Globus pallidus (tissue), 1 donor: ENCODE data around the gene ITCH.

Experiments
- DNase-seq: peaks from one replicate; pipeline ENCODE4 v3.0.0-alpha.2; 2015; ENCODE audit warnings: low spot score

The ITCH gene

DNA sequence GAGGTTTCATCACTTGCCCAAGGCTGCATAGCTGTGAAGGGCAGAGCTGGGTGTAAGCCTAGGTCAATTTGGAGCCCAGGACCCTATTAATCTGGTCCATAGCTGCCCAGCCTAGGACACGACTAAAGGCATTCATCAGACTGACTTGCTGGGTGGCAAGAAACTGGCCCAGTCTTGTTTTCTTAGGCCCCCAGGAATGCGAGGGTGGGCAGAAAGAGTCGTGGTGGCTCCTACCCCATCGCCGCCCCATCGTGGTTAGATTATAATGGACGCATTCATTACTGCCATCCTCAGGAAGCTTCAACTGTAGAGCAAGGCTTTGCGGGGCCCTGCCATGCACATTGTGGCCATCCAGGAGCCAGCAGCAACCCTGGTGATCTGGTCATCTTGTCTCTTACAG lies 169.2 kb downstream of the ITCH start:
- peak; percentile 38 for DNase-seq

DNA sequence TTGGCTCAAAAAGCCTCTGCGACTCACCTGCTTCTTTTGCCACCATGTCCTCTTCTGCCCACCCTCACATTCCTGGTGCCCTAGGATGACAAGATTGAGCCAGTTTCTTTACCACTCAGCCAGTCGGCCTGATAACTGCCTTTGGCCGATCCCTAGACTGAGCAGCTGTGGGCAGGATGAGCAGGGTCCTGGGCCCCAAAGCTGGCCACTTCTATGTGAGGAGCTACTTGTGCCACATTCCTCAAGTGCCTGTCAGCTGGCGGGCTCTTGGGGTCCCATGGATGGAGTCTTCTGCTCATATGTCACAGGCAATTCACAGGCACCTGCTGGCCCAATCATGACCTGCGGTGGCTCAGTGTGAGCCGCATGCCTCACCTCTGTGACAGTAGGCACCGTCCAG lies 169.7 kb downstream of the ITCH start:
- DNase-seq: no peak

DNA sequence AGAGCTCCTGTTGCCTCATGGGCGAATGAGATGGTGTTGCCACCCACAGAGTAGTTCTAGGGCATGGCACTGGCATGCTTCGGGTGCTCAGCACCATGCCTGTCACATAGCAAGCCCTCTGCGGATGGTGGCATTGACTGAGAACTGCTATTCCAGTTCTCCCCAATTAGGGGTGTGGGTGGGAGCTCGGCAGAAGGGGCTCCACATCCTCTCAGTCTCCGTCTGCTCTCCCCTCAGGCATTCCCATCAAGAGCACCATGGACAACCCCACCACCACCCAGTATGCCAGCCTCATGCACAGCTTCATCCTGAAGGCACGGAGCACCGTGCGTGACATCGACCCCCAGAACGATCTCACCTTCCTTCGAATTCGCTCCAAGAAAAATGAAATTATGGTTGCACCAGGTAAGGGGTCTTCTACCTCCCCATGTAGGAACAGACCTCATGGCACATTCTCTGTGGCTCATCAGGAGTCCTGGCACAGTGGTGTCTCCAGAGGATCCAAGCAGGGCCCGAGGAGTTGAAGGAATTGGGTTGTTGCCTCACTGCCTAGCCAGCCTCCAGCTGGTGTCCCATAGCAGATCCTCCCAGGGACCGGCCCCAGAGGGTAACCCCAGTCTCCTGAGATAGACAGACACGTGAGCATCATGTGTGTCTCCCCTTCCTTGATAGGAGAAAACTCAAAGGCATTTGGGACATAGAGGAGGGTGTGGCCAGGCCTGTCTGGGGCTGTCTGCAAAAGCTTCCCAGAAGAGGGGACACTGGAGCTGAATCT lies 171.5 kb downstream of the ITCH start:
- no peak for DNase-seq

DNA sequence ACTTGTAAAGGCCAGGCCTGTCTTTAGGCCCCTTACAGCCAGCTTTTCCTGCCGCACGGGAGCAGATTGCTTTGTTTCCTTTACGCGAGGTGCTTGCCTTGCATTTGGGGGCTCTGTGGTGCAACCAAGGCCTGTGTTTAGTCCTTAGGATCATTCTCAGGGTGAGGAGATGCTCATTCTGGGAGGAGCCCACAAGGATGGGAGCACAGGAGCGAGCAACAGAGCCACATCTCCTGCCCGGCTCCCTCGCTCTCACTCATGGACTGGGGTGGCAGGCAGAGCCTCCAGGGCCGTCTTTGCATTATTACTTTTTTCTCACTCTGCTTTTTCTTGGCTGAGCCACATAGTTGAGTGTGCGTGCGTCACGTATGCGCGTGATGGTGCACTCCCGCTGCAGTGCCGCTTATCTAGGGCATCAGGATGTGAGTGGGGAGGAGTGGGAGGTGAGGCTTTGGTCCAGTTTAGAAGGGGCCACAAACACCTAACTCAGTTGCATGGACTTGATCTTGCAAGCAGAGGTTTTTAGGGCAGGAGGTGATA lies 172.3 kb downstream of the ITCH start:
- no peak for DNase-seq

DNA sequence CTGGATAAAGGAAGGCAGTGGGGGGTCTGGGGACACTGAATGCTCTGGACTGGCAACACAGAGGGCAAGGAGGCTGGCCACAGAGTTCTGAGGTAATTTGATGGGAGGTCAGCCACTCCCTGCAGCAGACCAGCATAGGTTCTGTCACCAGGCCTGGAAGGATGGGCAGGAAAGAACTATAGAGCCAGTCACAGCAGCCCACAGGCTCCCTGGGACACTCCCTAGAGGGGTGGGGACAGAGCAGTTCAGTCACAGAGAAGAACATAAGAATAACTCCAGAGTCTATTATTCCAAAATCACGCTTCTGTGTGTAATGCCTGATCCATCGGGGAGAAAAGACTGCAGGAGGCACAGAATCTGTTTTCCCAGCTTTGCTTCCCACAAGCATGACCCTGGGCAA lies 172.8 kb downstream of the ITCH start:
- DNase-seq: no peak

DNA sequence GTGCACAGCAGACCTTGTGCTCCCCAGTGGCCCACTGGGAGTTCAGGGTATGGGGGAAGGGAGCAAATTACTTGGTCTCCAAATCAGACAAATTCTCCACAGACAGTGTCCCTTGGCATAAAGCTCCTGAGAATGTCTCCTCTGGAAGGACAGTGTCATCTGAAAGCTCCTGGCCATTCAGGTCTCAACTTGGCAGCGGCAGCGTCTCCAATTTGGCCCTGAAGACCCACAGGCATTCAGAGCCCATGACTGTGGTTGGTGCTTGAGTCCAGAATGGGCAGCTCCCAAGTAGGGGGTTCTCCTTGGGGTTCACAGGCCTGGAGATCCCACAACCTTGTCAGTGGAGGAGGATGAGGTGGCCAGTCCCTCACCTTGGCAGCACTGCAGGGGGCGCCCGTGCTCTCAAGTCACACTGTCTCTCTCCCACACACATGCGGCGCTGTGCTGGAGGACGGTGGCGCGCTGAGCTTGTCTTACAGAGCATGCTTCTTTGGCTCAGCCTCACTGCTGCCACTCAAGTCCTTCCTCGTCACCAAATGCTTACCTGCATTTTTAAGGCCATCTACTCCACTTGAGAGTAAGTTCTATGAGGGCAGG lies 173.8 kb downstream of the ITCH start:
- peak; percentile 41 for DNase-seq

DNA sequence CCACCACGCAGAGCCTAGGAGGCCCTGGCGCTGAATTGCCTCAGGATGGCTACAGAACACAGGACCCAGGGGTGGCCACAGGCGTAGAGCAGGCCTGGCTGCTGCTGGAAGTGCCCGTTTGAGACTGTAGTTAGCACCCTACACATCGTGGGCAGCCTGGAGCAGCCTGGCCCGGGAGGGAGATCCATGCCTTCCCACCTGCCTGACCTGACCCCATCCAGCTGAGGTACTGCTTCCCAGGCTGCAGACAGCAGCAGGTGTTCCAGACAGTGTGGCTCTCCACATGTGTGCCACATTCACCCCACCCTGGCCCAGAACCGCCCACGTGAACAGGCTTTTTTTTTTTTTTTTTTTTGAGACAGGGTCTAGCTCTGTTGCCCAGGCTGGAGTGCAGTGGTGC lies 174.6 kb downstream of the ITCH start:
- DNase-seq: no peak

DNA sequence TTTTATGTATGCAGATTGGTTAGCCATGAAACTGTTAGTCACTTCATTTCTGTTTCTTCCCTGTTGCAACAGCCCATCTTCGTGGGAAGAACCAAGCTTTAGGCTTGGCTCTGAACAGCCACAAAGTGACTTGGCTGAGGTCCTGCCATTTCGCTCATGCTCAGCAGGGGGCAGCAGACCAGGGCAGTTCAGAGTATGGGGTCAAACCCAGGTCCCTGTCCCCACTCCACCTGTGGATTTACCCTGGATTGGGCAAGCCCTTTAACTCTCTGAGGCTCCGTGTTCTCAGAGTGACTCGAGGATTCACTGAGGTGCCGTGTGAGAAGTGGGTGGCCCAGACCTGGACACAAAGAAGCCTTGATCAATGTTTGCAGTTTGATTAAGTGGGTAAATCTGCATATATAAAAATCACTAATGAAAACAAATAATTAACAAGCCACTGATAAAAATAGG lies 175.6 kb downstream of the ITCH start:
- peak; percentile 45 for DNase-seq

DNA sequence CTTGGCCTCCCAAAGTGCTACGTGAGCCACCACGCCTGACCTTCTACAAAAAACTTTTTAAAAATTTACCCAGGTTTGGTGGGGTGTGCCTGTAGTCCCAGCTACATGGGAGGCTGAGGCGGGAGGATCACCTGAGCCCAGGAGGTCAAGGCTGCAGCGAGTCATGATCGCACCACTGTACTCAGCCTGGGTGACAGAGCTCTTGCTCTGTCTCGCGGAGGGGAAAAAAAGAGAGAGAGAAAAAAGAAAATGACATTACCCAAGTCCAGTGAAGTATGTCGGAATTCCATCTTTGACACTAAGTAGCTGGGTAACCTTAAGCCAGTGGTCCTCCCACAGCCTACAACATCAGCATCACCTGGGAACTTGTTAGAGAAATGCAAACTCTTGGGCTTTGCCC lies 176.7 kb downstream of the ITCH start:
- DNase-seq: no peak

DNA sequence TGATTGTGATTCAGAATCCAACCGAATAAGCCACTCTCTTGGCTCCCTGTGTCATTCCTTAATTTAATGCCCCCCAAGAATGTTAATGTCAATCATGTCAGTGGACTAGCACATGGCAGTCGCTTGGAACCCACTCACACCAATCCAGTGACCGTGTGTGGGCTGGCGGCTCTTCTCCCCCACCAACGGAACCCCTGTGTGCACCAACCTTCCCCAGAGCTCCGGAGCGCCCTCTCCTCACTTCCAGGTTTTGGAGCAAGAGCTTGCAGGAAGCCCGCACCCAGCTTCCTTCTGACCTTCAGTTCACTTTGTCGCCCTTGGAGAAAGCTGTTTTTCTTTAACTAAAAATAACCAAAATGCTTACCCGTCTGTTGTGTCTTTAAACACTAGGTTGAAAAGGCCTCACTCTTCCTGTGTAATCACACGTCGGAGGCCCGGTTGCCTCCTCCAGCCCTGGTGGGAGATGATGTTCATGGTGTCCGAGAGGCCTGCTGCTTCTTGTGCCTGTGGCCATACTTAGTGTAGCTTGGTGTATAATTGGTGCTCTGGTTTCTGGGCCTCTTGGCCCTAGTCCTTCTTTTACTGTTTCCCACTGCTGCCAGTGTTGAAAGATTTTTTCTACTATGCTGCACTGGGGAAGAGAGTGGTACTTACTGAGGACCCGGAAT lies 177.7 kb downstream of the ITCH start:
- DNase-seq: no peak

DNA sequence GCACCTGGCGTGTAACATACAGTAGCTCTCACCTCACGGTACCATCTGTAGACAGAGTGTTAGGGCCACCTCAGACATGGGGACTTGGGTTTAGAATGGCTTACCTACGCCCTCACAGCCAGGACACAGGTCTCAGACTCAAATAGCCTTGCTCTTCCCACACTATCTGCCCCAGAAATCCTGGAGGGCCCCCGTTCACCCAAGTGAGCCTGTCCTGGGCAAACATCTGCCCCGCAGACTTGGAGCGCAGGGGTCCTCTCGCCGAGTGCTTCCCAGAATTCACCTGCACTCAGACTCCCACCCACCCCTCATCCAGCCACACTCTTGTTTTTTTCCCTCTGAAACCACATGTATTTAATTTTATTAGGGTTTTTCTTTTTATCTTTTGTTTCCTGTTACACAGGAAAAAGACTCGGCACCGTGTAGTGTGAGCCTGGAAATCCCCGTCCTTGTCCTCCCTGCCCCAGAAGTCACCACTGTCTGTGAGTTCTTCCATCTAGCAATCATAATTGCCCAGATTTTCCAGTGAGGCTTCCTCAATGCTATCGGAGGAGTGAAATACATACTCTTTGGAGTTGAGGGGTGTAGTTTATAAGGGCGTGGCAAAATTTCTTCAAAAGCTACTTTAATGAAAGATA lies 178.3 kb downstream of the ITCH start:
- DNase-seq: no peak

DNA sequence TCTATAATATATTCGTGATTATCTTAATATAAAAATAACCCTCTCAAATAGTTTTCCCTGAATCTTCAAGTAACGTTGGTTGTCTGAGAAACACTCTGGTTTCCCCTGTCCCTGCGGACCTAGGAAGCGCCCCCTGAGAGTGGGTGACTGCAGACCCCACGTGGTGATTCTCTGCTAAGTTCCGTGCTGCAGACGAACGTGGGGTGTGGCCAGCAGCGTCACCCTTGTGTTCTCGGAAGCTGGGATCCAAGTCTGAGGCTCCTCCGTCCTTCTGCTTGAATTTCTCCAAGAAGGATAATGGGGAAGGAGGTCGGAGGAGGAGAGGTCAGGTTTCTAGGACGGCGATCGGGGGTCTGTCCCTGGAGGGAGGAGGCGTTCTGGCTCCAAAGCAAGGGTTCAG lies 178.8 kb downstream of the ITCH start:
- DNase-seq: no peak

DNA sequence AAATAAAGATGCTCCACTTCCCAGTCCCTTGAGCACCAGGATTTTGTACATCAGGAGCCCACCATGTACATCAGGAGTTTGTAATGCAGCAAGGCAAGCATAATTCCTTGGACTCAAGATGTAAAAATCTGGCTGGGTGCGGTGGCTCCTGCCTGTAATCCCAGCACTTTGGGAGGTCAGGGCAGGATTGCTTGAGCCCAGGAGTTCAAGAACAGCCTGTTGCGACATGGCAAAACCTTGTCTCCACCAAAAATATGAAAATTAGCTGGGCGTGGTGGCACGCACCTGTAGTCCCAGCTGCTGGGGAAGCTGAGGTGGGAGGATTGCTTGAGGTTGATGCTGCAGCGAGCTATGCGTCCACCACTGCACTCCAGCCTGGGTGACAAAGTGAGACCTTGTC lies 179.4 kb downstream of the ITCH start:
- DNase-seq: no peak

DNA sequence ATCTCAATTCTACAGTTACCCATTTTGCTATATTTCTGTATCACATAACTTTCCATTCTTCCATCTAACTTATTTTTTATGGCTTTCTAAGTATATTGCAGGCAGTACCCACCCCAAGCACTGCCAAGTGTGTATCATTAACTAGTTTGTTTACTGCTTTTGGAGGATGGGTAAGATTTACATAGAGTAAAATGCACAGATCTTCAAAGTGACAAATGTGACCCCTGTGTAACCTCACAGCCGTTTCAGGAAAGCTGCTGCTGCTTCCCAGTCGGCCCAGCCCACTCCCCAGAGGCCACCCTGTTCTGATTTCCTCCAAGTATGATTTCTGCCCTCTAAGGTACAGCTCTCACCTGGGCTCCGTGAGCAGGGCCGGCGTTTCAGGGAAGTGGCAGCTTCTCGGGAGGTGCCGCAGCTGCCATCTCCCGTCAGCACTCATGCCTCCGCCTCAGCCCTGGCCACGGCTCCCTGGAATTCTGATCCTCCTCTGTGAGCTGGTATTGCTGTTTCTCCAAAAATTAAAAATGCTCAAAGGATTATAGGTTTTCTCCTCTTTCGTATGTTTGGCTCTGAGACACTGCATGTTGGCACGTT lies 180.5 kb downstream of the ITCH start:
- no peak for DNase-seq

DNA sequence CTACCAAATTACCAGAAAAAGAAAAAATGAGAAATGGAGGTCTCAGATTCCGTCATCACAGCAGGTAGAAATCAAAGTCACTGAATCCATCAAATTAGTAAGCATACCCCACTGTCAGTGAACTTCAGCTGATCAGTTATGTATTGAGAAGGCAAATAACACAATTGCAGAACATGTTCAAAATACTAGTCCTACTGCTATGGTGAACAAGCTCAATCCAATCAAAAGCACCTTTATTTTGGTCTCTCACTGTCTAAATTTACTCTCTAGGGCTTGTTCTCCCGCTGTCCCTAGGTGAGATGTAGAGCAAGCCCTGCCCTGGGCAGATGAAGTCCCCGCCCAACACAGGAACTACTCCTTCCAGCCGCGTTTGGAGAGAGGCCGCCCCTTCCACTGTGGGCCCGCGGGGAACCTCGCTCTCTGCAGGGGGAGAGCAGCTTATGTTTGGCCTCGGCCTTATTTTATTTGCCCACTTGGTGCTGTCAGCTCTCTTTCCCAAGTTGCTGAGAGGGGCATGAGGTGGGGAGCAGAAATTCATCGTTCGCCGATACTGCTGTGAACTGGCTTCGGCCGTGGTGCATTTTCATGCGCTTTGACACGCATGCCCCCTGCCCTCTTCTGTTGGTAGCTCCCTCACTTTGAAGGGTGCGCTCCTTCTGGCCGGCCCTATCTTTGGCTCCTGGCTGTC lies 181.2 kb downstream of the ITCH start:
- no peak for DNase-seq

DNA sequence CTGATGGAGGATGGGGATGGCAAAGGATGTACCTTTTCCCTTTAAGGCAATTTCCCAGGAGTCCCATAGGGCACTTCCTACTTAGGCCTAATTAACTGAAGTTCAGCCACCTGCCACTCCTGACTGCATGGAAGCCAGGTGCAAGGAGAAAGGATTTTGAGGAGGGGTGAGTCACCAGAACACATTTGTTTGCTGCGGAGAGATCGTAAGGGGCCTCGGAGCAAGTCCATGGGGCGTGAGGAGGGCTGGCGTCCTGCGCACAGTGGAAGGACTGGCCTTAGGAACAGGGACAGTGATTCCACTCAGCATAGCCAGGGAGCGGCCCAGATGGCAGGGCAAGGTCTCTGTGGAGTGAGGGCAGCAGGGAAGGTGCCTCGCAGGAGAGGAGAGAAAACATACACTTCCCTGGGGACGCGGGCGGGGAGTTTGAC lies 183.7 kb downstream of the ITCH start:
- no peak for DNase-seq

DNA sequence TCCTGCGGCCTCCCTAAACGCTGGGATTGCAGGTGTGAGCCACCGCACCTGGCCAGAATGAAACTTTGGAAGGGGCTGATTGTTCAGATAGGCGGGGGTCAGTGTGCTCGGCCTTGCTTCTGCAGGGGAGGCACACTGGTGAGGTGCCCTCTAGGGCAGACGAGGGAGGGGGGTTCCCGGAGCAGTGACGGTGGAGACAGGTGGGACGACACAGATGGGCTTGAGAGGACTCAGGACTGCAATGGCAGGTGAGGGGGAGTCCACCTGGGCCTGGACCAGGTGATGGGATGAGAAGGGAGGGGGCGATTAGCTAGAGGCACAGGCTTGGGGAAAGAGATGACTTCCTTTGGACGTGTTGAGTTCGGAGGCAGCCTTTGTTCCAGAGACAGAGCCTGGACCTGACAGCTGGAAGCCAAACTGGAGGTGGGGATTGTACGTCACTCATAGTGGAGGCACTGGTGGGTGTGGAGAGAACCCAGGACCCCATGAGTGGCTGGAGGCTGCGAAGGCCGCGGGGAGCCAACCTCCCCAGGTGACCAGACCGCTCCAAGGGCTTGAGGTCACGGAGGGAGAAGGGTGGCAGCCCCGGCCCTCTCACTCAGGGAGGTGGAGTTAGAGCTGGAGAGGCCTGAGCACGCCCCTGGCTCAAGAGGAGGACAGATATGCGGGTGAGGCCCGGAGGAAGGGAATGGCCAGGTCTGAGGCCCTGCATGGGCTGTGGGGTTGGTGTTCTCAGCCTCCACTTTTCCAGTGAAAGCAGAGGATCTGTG lies 185.0 kb downstream of the ITCH start:
- no peak for DNase-seq

DNA sequence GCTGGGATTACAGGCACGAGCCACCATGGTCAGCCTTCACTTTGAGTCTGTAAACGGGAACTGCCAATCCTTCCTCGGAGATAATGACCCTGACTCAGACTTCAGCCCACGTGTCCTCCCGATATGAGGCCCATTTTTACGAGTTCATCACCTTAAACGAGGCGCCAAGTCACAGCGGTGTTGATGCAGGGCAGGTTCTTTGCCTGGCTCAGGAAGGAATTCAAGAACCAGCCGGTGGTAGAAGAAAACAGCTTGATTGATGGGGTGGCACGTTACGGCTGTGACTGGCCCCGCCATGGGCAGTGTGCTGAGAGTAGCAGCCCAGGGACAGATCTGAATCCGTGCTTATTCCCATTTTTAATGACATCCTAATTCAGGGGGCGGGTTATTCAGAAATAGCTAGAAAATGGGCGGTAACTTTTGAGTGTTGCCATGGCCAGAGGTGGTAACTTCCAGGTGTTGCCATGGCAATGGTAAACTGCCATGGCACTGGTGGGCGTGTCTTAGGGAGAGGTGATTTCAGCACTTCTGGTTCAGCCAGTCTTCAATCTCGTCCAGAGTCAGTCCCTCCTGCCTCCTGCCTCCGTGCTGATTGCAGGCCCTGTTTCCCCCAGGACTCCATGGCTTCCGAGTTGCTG lies 186.3 kb downstream of the ITCH start:
- DNase-seq: no peak

DNA sequence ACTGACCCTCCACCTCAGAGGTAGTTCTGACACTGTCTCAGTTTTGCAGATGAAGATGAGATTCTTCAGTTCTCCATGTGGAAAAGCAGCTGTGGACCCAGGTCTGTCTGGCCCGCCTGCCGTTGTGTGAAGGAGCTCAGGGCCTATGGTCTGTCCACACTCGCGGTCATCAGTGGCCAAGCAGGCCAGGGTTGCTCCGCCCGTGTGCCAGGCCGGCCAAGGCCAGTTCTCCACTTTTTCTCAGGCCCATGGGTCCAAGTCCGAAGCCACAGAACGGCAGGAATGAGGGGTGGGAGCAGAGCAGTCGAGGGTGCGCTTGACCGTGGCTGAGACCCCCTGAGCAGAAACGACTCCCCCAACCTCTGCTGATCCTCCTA lies 186.8 kb downstream of the ITCH start:
- DNase-seq: no peak

DNA sequence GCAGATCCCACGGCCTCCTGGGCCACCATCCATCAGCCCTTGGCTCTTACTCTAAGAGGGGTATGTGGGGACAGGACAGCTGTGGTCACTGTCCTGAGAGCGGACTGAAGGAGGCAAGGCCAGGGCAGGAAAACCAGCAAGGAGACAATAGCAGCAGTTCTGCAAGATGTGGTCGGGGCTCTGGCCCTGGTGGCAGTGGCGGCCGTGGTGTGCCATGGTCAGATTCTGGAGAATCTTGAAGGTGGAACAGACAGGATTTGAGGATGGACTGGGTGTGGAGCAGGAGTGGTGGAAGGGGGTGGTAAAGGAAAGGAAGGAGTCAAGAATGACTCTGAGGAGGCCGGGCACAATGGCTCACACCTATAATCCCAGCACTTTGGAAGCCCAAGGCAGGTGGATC lies 189.5 kb downstream of the ITCH start:
- no peak for DNase-seq
